Ectodermal cell (in vitro differentiated cells): ENCODE measurements around the gene CDC14A.
"Not testable (repeated sequence)": the region's sequence is repeated elsewhere in the genome, so short reads cannot be mapped to it uniquely, and the experiment has no call there.

Experiments
- H3K27ac ChIP-seq: 2 replicates; pipeline ENCODE4 v1.7.0; 2013; ENCODE audit warnings: mild to moderate bottlenecking, low read depth, low read length; ENCODE audit not compliant: insufficient read depth, poor library complexity, severe bottlenecking
- H3K27me3 ChIP-seq: 2 replicates; pipeline ENCODE4 v1.7.0; 2013; ENCODE audit warnings: mild to moderate bottlenecking, low read length; ENCODE audit not compliant: insufficient read depth, control insufficient read depth, poor library complexity, severe bottlenecking
- H3K36me3 ChIP-seq: one replicate; pipeline ENCODE4 v1.7.0; 2013; ENCODE audit warnings: low read length; ENCODE audit not compliant: control insufficient read depth, insufficient read depth
- H3K4me1 ChIP-seq: one replicate; pipeline ENCODE4 v1.7.0; 2013; ENCODE audit warnings: low read length; ENCODE audit not compliant: control insufficient read depth, insufficient read depth
- H3K4me3 ChIP-seq: 2 replicates; pipeline ENCODE4 v1.7.0; 2013; ENCODE audit warnings: low read depth, low read length, control low read depth; ENCODE audit not compliant: insufficient read depth
- H3K9me3 ChIP-seq: 2 replicates; pipeline ENCODE4 v1.7.0; 2013; ENCODE audit warnings: mild to moderate bottlenecking, low read length, moderate library complexity; ENCODE audit not compliant: control insufficient read depth
- WGBS, 2 experiments: methylation state at CpG; one replicate each; pipeline ENCODE4 v1.1.7; 2013; ENCODE audit warnings: missing lambda C conversion rate in 2 of 2; 5-methylcytosine and 5-hydroxymethylcytosine counted together

CDC14A gene

DNA sequence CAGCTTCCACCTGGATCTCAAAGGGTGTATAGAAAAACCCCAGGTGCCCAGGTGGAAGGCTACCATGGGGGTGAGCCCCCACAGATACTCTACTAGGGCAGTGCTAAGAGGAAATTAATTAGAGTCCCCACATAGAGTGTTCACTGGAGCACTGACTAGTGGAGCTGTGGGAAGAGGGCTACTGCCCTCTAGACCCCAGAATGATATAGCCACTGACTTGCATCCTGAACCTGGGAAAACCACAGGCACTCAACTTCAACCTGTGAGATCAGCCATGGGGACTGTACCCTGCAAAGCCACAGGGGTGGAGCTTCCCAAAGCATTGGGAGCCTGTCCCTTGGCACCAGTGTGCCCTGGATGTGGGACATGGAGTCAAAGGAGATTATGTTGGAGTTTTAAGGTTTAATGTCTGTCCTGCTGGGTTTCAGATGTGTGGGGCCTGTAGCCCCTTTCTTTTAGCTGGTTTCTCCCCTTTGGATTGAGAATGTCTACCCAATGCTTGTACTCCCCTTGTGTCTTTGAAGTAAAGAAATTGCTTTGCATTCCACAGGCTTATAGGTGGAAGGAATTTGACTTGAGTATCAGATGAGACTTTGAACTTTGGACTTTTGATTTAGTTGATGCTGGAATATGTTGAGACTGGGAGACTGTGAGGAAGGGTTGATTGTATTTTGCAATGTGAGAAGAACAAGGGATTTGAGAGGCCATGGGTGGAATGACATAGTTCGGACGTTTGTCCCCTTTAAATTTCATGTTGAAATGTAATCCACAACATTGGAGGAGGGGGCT, 31.8 kb upstream of the CDC14A start:
- no peak overlapping the region for H3K27ac ChIP-seq
- H3K4me1 ChIP-seq = no peaks in the 10 kb centered on the region
- H3K27me3 ChIP-seq = no peaks in the 10 kb centered on the region
- no peaks in the 10 kb centered on the region for H3K9me3 ChIP-seq
- H3K4me3 ChIP-seq = no peak overlapping the region
- 92 to 93% methylated on average over 2 of the region's 2 CpGs for WGBS, 2 experiments
- H3K36me3 ChIP-seq = no peaks in the 10 kb centered on the region

DNA sequence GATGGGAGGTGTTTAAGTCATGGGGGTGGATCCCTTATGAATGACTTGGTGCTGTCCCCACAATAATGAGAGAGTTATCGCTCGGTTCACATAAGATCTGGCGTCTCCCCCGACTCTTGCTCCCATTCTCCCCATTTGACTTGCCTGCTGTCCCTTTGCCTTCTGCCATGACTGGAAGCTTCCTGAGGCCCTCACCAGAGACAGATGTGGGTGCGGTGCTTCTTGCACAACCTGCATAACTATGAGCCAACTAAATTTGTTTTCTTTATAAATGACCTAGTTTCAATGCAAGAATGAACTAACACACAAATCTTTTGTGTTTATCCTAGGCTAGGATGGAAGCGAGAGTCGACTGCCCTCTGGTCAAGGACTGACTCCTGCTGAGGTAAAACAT, 31.2 kb upstream of the CDC14A start:
- no peaks in the 10 kb centered on the region for H3K4me1 ChIP-seq
- no peak overlapping the region for H3K27ac ChIP-seq
- no peak overlapping the region for H3K4me3 ChIP-seq
- WGBS, 2 experiments = 91 to 95% methylated on average over 7 of the region's 7 CpGs
- no peaks in the 10 kb centered on the region for H3K9me3 ChIP-seq
- H3K27me3 ChIP-seq = no peaks in the 10 kb centered on the region
- no peaks in the 10 kb centered on the region for H3K36me3 ChIP-seq

DNA sequence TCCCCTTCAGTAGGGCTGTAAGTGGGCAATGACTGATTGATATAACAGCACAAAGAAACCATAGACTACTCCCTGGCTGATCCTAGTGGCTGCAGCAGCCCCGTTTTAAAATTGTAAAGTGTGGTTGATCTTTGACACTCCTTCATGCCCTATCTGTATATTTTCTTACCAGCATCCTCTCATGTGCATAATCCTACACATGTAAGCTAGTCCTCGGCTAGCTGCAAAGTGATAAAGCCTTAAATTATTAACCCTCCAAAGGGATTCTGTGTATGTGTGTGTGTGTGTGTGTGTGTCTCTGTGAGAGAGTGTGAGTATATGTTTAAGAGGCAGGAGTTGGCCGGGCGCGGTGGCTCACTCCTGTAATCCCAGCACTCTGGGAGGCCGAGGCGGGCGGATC, 30.8 kb upstream of the CDC14A start:
- H3K4me1 ChIP-seq = no peaks in the 10 kb centered on the region
- WGBS, 2 experiments = 94% methylated on average over 7 to 8 of the region's 8 CpGs
- no peak overlapping the region for H3K4me3 ChIP-seq
- H3K9me3 ChIP-seq = no peaks in the 10 kb centered on the region
- no peaks in the 10 kb centered on the region for H3K27me3 ChIP-seq
- H3K36me3 ChIP-seq = no peaks in the 10 kb centered on the region
- no peak overlapping the region for H3K27ac ChIP-seq

DNA sequence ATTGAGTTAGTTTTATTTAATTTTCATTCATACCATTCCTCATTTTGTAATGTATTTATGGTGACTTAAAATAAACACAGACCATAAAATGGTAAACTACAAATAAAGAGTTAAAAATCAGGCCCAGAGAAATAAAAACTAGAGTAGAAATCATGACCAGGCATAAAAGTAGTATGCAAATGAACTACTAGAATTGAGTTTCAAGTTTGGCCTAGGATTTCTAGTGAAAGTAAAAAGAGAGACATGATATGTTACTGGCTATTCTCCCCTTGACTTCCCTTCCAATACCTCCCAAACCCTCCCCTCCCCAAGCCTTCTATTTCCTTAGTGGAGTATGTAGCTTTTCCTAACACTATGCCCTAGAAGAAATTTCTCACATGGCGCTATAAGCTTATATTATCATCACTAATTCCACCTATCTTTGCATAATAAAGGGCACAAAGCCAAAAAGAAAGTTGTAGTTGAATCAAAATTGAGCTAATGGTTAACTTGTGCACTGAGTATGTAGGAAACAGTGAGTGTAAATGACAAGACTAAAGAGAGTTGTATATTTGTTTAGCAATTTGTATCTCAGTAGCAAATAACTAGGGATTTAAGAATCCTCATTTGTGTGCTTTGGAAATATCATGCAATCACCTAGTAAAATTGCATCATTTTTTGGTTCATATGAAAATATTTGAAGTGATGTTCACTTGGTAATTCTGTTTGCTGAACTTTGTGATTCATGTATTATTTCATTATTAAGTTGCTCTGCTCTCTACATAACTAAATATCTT, 29.7 kb upstream of the CDC14A start:
- H3K27ac ChIP-seq = no peak overlapping the region
- no peak overlapping the region for H3K4me3 ChIP-seq
- H3K36me3 ChIP-seq = no peaks in the 10 kb centered on the region
- H3K9me3 ChIP-seq = no peaks in the 10 kb centered on the region
- H3K4me1 ChIP-seq = no peaks in the 10 kb centered on the region
- H3K27me3 ChIP-seq = no peaks in the 10 kb centered on the region
- 89% methylated on average over 1 of the region's 1 CpG; no CpG with 5 or more reads in 1 of the 2 experiments for WGBS, 2 experiments

DNA sequence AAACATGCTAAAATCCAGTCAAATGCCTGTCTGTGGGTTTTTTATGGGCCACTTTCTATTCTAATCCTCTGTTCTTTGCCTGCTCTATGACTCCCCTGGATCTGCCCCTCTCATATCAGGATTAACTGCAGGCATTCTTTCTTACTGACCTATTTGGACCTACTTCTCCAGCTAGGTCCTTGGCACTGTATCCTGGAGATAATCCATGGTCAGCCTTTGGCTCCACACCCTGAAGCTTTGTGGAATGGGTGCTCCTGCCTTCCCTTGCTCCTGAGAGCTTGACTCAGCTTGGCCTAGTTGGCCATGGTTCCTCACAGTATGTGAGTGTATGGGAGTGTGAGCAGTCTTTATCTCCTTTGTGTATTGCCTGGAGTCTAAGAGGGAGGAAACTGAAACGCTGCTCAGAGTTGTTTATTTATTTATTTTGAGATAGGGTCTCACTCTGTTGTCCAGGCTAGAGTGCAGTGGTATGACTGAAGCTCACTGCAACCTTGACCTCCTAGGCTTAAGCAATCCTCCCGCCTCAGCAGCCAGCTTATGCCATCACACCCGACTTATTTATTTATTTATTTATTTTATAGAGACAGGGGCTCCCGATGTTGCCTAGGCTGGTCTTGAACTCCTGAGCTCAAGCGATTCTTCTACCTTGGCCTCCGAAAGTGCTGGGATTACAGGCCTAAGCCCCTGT, 28.7 kb upstream of the CDC14A start:
- no peaks in the 10 kb centered on the region for H3K9me3 ChIP-seq
- no peak overlapping the region for H3K4me3 ChIP-seq
- no peaks in the 10 kb centered on the region for H3K36me3 ChIP-seq
- WGBS, 2 experiments = 94 to 95% methylated on average over 5 to 6 of the region's 6 CpGs
- H3K27ac ChIP-seq = no peak overlapping the region
- H3K4me1 ChIP-seq = no peaks in the 10 kb centered on the region
- H3K27me3 ChIP-seq = no peaks in the 10 kb centered on the region

DNA sequence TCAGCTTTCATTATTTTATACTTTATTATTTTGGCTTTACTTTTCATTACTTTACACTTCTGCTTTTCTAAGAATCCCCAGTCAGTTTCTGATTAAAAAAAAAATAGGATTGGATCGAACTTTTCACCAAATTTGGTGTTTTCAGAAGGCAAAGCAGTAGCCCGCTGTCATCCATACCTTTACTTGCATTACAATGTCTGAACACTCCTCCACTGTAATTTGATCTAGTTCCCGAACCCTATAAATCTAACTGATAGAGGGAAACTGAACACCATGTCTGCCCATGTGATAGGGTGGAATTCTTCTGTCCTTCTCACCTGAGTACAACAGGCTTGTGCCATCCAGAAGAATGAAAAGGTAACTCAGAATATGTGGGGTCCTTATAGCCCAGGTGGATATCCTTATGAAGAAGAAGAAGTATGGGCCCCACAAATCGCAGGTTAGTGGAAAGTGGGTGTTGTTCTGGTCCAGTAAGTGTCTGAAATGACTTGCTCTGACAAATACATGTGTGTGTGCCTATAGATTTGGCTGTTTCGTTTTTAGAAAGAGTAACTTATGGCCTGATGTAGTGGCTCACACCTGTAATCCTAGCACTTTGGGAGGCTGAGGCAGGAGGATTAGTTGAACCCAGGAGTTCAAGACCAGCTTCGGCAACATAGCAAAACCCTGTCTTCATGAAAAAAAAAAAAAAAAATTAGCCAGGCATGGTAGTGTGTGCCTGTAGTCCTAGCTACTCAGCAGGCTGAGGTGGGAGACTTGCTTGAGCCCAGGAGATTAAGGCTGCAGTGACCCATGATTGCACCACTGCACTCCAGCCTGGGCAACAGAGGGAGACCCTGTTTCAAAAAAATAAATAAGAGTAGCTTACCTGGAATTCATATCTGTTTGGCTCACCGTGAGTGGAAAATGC, 26.6 kb upstream of the CDC14A start:
- 80 to 85% methylated on average over 7 of the region's 7 CpGs for WGBS, 2 experiments
- Histone ChIP-seq H3K4me1 (no peaks in the 10 kb centered on the region), H3K27ac (no peak overlapping the region), H3K27me3 (no peaks in the 10 kb centered on the region), H3K9me3 (no peaks in the 10 kb centered on the region), H3K4me3 (no peak overlapping the region), H3K36me3 (no peaks in the 10 kb centered on the region)

DNA sequence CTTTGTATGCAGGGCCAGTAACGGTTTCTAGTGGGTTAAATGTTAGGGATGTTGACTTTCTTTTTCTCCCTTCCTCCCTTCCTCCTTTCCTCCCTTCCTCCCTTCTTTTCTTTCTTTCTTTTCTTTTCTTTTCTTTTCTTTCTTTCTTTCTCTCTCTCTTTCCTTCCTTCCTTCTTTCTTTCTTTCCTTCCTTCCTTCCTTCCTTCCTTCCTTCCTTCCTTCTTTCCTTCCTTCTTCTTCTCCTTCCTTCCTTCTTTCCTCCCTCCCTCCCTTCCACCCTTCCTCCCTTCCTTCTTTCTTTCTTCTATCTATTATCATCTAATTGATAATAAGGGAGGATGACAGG, 26.0 kb upstream of the CDC14A start:
- not testable (repeated sequence) for H3K36me3 ChIP-seq, H3K27me3 ChIP-seq, H3K9me3 ChIP-seq, H3K4me3 ChIP-seq, H3K27ac ChIP-seq, H3K4me1 ChIP-seq
- WGBS, 2 experiments = 83% methylated on average over 1 of the region's 1 CpG; no CpG with 5 or more reads in 1 of the 2 experiments

DNA sequence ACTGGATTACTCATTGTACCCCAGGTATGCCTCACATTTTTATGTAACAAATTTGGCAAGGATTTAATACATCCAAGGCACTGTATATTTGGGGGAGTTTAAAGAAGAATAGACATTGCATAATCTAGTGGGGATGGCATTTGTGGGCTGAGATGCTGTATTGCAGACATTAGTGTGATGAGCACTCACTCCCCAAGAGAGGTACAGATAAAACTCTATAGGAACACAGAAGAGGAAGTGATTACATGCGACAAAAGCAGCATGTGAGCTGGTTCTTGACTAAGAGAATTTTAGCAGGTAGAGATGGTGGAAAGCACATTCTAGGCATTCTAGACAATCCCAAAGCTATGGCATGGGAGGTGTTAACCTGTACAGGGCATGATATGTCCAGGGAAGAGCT, 24.2 kb upstream of the CDC14A start:
- Histone ChIP-seq H3K36me3 (no peaks in the 10 kb centered on the region), H3K27ac (no peak overlapping the region), H3K27me3 (no peaks in the 10 kb centered on the region), H3K4me3 (no peak overlapping the region), H3K4me1 (no peaks in the 10 kb centered on the region), H3K9me3 (no peaks in the 10 kb centered on the region)
- WGBS, 2 experiments = 91 to 98% methylated on average over 1 of the region's 1 CpG

DNA sequence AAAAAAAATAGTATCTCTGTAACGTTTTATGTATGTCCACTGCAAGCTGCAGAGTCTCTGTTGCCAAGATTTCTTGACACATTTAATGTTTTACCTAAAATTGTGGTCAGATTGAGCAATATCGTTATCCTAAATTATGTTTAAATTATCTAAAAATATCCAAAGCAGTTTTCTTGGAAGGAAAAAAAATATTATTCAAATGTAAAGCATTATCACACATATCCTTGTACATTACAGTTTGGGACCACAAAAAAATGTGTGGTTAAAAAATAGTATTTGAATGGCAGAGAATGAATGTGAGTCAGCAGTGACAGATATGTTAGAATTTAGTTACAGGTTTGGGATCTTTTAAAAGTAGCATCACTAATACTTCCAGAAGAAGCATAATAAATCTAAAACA, 21.2 kb upstream of the CDC14A start:
- H3K4me1 ChIP-seq, H3K36me3 ChIP-seq, H3K27me3 ChIP-seq, H3K4me3 ChIP-seq, H3K27ac ChIP-seq, H3K9me3 ChIP-seq: not testable (repeated sequence)
- 80% methylated on average over 1 of the region's 2 CpGs; no CpG with 5 or more reads in 1 of the 2 experiments for WGBS, 2 experiments
